Measurements from ENCODE around the gene NSL1.
A peak's percentile ranks its signal among the peaks of the same experiment; 100 is the strongest.
"Not testable (repeated sequence)": the region's sequence is repeated elsewhere in the genome, so short reads cannot be mapped to it uniquely, and the experiment has no call there.

Gene NSL1, protein sequence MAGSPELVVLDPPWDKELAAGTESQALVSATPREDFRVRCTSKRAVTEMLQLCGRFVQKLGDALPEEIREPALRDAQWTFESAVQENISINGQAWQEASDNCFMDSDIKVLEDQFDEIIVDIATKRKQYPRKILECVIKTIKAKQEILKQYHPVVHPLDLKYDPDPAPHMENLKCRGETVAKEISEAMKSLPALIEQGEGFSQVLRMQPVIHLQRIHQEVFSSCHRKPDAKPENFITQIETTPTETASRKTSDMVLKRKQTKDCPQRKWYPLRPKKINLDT

DNA sequence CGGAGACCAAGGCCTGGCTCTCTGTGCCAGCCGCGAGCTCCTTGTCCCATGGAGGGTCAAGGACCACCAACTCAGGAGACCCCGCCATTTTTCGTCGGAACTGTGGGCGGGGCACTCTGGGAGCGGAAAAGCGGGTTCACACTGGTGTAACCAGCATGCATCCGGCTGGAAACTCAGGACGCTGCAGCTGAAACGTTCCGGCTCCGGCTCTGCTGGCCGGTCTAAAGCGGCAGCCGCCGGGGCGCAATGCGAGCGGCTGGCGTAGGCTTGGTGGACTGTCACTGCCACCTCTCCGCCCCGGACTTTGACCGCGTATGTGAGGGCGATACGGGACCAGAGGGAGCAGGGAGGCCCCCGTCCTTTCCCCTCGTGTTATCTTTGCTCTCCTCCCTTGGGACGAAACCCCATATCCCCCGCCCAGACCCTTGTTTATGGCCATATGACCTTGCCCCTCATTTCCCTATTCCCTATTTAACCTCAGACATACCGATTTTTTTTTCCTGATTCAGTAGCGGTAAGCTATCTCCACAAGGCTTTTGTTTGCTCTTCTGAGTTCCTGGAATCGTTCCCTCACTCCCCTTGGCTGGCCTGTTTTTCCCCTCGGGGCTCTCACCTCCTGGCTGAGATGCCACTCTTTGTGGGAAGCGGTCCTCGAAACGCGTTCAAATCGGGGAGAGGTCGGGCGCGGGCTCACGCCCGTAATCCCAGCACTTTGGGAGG lies at the start of gene NSL1, which contains the start of gene TATDN3:
NSL1 (minus strand) TSS at position 102 of the 720 bp plus-strand sequence; CDS start at position 88, 14 bp downstream.
TATDN3 (plus strand) TSS at position 219 of the 720 bp plus-strand sequence; CDS start at position 247, 28 bp downstream.
- Histone ChIP-seq H3K36me3 (ENCODE audit: control insufficient read depth, insufficient read depth, low read length) (peaks cover 20% of the 10 kb centered on the region), H3K9me3 (ENCODE audit: control insufficient read depth, insufficient read depth, low read length) (no peaks in the 10 kb centered on the region), H3K4me3 (ENCODE audit: low read depth, low read length) (peak within 1 kb of the TSS; percentile 95), H3K9ac (ENCODE audit: low read depth, low read length) (peak within 1 kb of the TSS; percentile 81), H3K4me1 (ENCODE audit: control insufficient read depth, insufficient read depth, low read length) (0 out of 2 replicates have a peak, but pooled peaks cover 3% of the 10 kb centered on the region), H3K27me3 (ENCODE audit: control insufficient read depth, insufficient read depth, low read length) (no peaks in the 10 kb centered on the region), H3K27ac (ENCODE audit: low read depth, low read length) (peak within 1 kb of the TSS; percentile 90)

DNA sequence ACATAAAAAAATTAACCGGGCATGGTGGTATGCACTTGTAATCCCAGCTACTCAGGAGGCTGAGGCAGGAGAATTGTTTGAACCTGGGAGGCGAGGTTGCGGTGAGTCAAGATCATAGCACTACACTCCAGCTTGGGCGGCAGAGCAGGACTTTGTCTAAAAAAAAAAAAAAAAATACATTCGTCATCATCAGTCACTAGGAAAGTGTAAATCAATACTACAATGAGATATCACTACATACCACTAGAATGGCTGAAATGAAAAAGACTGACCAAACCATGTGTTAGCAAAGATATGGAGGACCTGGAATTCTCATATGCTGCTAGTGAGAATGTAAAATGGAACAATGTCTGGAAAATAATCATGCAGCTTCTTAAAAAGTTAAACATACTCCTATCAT lies 46.6 kb upstream of the NSL1 start:
- Histone ChIP-seq H3K27me3 (ENCODE audit: control insufficient read depth, insufficient read depth, low read length) (no peaks in the 10 kb centered on the region), H3K9me3 (ENCODE audit: control insufficient read depth, insufficient read depth, low read length) (no peaks in the 10 kb centered on the region), H3K4me3 (ENCODE audit: low read depth, low read length) (no peak overlapping the region), H3K4me1 (ENCODE audit: control insufficient read depth, insufficient read depth, low read length) (no peaks in the 10 kb centered on the region), H3K36me3 (ENCODE audit: control insufficient read depth, insufficient read depth, low read length) (no peaks in the 10 kb centered on the region), H3K9ac (ENCODE audit: low read depth, low read length) (no peak overlapping the region), H3K27ac (ENCODE audit: low read depth, low read length) (no peak overlapping the region)

DNA sequence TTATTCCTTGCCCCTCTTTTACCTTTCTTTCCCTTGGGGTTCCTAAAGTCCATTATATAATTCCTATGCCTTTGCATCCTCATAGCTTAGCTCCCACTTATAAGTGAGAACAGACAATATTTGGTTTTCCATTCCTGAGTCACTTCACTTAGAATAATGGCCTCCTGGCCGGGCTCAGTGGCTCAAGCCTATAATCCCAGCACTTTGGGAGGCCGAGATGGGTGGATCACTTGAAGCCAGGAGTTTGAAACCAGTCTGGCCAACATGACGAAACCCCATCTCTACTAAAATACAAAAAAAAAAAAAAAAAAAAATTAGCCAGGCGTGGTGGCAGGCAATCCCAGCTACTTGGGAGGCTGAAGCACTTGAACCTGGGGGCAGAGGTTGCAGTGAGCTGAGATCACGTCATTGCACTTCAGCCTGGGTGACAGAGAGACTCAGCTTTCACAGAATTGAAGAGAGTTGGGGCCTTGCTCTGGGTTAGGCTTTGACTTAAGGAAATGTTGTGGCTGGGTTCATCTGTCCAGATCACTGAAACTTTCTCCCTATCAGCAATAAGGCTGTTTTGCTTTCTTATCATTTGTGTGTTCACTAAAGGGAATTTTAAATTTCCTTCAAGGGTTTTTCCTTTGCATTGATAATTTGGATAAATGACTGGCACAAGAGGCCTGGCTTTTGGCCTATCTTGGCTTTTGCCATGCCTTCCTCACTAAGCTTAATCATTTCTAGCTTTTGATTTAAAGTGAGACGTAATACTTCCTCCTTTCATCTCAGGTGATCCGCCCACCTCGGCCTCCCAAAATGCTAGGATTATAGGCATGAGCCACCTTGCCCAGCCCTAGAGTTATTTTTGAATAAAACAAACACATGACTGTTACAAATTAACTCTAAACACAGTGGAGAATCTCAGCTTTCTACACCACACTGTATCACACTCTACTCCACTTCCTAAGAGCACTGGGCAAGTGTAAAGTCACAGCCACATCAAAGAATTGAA lies 41.9 kb upstream of the NSL1 start:
- H3K4me1 ChIP-seq (ENCODE audit: control insufficient read depth, insufficient read depth, low read length); H3K9me3 ChIP-seq (ENCODE audit: control insufficient read depth, insufficient read depth, low read length); H3K27me3 ChIP-seq (ENCODE audit: control insufficient read depth, insufficient read depth, low read length); H3K4me3 ChIP-seq (ENCODE audit: low read depth, low read length); H3K9ac ChIP-seq (ENCODE audit: low read depth, low read length); H3K36me3 ChIP-seq (ENCODE audit: control insufficient read depth, insufficient read depth, low read length); H3K27ac ChIP-seq (ENCODE audit: low read depth, low read length): not testable (repeated sequence)

DNA sequence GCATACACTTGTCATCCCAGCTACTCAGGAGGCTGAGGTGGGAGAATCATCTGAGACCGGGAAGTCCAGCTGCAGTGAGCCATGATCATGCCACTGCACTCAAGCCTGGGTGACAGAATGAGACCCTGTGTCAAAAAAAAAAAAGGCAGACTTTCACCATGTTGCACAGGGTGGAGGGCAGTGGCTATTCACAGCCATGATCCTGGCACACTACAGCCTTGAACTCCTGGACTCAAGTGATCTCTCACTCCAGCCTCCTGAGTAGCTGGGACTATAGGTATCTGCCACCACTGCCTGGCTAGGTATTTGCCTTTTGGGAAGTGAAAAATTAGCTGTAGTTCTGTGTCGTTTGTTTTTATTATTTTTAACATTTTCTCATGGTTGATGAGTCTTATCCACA lies 36.8 kb upstream of the NSL1 start:
- Histone ChIP-seq H3K36me3 (ENCODE audit: control insufficient read depth, insufficient read depth, low read length) (no peaks in the 10 kb centered on the region), H3K4me3 (ENCODE audit: low read depth, low read length) (no peak overlapping the region), H3K4me1 (ENCODE audit: control insufficient read depth, insufficient read depth, low read length) (no peaks in the 10 kb centered on the region), H3K9ac (ENCODE audit: low read depth, low read length) (no peak overlapping the region), H3K9me3 (ENCODE audit: control insufficient read depth, insufficient read depth, low read length) (peaks cover 16% of the 10 kb centered on the region), H3K27me3 (ENCODE audit: control insufficient read depth, insufficient read depth, low read length) (no peaks in the 10 kb centered on the region), H3K27ac (ENCODE audit: low read depth, low read length) (no peak overlapping the region)

- no peaks in the 10 kb centered on the region for H3K4me1 ChIP-seq (ENCODE audit: control insufficient read depth, insufficient read depth, low read length)
- H3K9me3 ChIP-seq (ENCODE audit: control insufficient read depth, insufficient read depth, low read length), result peaks cover 16% of the 10 kb centered on the region
- H3K9ac ChIP-seq (ENCODE audit: low read depth, low read length), result no peak overlapping the region
- no peaks in the 10 kb centered on the region for H3K36me3 ChIP-seq (ENCODE audit: control insufficient read depth, insufficient read depth, low read length)
- H3K27ac ChIP-seq (ENCODE audit: low read depth, low read length), result no peak overlapping the region
- no peaks in the 10 kb centered on the region for H3K27me3 ChIP-seq (ENCODE audit: control insufficient read depth, insufficient read depth, low read length)
- no peak overlapping the region for H3K4me3 ChIP-seq (ENCODE audit: low read depth, low read length)
These were observed 36.3 kb upstream of the NSL1 start for GRCh38 chr1:212827831-212828278.

DNA sequence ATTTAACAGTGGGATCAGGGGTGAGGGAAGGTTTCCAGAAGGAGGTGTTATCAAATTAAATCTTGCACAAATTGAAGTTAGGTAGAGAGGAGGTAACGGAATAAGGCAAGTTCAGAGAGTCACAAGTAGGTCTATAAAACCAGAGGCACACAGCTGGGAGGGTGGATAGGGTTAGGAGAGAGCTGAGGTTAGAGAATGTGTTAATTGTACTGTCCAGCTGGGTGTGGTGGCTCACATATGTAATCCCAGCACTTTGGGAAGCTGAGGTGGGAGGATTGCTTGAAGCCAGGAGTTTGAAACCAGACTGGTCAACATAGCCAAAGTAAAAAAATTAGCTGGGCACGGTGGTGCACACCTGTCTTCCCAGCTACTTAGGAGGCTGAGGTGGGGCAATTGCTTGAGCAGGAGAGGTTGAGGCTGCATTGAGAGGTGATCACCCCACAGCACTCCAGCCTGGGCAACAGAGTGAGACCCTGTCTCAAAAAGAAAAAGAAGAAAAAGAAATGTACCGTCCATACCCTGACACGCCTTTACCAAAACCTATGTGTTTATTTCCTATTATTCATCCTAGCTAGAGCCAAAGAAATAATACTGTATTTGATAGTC lies 35.7 kb upstream of the NSL1 start:
- Histone ChIP-seq H3K4me3 (ENCODE audit: low read depth, low read length) (no peak overlapping the region), H3K9me3 (ENCODE audit: control insufficient read depth, insufficient read depth, low read length) (peaks cover 16% of the 10 kb centered on the region), H3K4me1 (ENCODE audit: control insufficient read depth, insufficient read depth, low read length) (no peaks in the 10 kb centered on the region), H3K36me3 (ENCODE audit: control insufficient read depth, insufficient read depth, low read length) (no peaks in the 10 kb centered on the region), H3K27ac (ENCODE audit: low read depth, low read length) (no peak overlapping the region), H3K9ac (ENCODE audit: low read depth, low read length) (no peak overlapping the region), H3K27me3 (ENCODE audit: control insufficient read depth, insufficient read depth, low read length) (no peaks in the 10 kb centered on the region)

- no peaks in the 10 kb centered on the region for H3K4me1 ChIP-seq (ENCODE audit: control insufficient read depth, insufficient read depth, low read length)
- no peak overlapping the region for H3K9ac ChIP-seq (ENCODE audit: low read depth, low read length)
- H3K27me3 ChIP-seq (ENCODE audit: control insufficient read depth, insufficient read depth, low read length), result no peaks in the 10 kb centered on the region
- peaks cover 16% of the 10 kb centered on the region for H3K9me3 ChIP-seq (ENCODE audit: control insufficient read depth, insufficient read depth, low read length)
- no peak overlapping the region for H3K4me3 ChIP-seq (ENCODE audit: low read depth, low read length)
- H3K27ac ChIP-seq (ENCODE audit: low read depth, low read length), result no peak overlapping the region
- H3K36me3 ChIP-seq (ENCODE audit: control insufficient read depth, insufficient read depth, low read length), result no peaks in the 10 kb centered on the region
These were observed 34.3 kb upstream of the NSL1 start for GRCh38 chr1:212825798-212826452.

DNA sequence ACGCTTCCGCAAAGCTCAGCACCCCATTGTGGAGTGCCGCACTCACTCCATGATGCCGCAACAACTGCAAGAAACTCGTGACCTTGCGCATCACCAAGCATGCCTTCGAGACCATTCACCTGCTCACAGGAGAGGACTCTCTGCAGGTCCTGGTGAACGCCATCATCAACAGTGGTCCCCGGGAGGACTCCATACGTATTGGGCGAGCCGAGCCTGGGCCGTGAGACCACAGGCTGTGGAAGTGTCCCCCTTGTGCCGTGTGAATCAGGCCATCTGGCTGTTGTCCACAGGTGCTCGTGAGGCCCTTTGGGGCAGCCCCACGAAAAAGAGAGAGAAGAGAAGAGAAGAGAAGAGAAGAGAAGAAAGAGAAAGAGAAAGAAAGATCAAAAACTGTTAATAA lies 32.6 kb upstream of the NSL1 start:
- Histone ChIP-seq H3K9ac (ENCODE audit: low read depth, low read length) (no peak overlapping the region), H3K4me3 (ENCODE audit: low read depth, low read length) (no peak overlapping the region), H3K4me1 (ENCODE audit: control insufficient read depth, insufficient read depth, low read length) (no peaks in the 10 kb centered on the region), H3K27ac (ENCODE audit: low read depth, low read length) (no peak overlapping the region), H3K9me3 (ENCODE audit: control insufficient read depth, insufficient read depth, low read length) (peaks cover 16% of the 10 kb centered on the region), H3K36me3 (ENCODE audit: control insufficient read depth, insufficient read depth, low read length) (no peaks in the 10 kb centered on the region), H3K27me3 (ENCODE audit: control insufficient read depth, insufficient read depth, low read length) (no peaks in the 10 kb centered on the region)

- no peaks in the 10 kb centered on the region for H3K27me3 ChIP-seq (ENCODE audit: control insufficient read depth, insufficient read depth, low read length)
- peaks cover 16% of the 10 kb centered on the region for H3K9me3 ChIP-seq (ENCODE audit: control insufficient read depth, insufficient read depth, low read length)
- no peak overlapping the region for H3K4me3 ChIP-seq (ENCODE audit: low read depth, low read length)
- H3K9ac ChIP-seq (ENCODE audit: low read depth, low read length), result no peak overlapping the region
- H3K27ac ChIP-seq (ENCODE audit: low read depth, low read length), result no peak overlapping the region
- H3K4me1 ChIP-seq (ENCODE audit: control insufficient read depth, insufficient read depth, low read length), result no peaks in the 10 kb centered on the region
- no peaks in the 10 kb centered on the region for H3K36me3 ChIP-seq (ENCODE audit: control insufficient read depth, insufficient read depth, low read length)
These were observed 31.4 kb upstream of the NSL1 start for GRCh38 chr1:212822956-212823355.

DNA sequence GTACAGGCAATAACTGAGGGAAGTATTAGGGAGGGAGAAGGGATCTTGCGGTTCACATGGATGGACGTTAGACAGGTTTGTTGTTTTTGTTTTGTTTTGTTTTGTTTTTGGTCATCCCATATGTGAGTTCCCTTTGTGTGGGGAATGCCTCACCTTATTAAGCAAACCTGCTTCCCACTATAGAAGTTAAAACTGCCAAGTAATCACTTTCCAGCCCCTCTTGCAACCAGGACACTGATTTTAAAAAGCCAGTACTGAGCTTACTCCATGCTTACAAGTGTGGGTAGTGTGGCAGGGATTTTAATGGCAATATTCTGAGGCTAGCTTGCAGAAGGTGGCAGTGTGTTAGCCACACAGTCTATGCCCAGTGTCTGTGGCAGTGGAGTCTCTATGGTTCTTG lies 29.4 kb upstream of the NSL1 start:
- Histone ChIP-seq H3K4me1 (ENCODE audit: control insufficient read depth, insufficient read depth, low read length) (no peaks in the 10 kb centered on the region), H3K27ac (ENCODE audit: low read depth, low read length) (no peak overlapping the region), H3K27me3 (ENCODE audit: control insufficient read depth, insufficient read depth, low read length) (no peaks in the 10 kb centered on the region), H3K4me3 (ENCODE audit: low read depth, low read length) (no peak overlapping the region), H3K36me3 (ENCODE audit: control insufficient read depth, insufficient read depth, low read length) (no peaks in the 10 kb centered on the region), H3K9ac (ENCODE audit: low read depth, low read length) (no peak overlapping the region), H3K9me3 (ENCODE audit: control insufficient read depth, insufficient read depth, low read length) (peaks cover 12% of the 10 kb centered on the region)

Measured in HUES48 (cell line).